Hematopoietic multipotent progenitor cell (in vitro differentiated cells): ENCODE results near the gene CGREF1. TPM values are rescaled to one million over a fixed set of nuclear protein-coding genes. Genes with fewer than 3 reads are reported as not detected.
A peak's percentile ranks its signal among the peaks of the same experiment; 100 is the strongest.
"Not testable (repeated sequence)": the region's sequence is repeated elsewhere in the genome, so short reads cannot be mapped to it uniquely, and the experiment has no call there.

Experiments used
- DNase-seq, 3 donors: peaks; one replicate each; pipeline ENCODE4 v3.0.0-alpha.2; 2011 to 2015; ENCODE audit warnings: low read depth in 2 of 3, low spot score in 2 of 3
- total RNA-seq: library from RNA; depleted of rRNA; stranded (reverse); fragments of >200 nt; gene quantifications from one replicate; pipeline ENCODE4 v1.2.3, GENCODE V29; 2012

CGREF1 gene
- total RNA-seq, 1 donor, result 9.2 TPM

DNA sequence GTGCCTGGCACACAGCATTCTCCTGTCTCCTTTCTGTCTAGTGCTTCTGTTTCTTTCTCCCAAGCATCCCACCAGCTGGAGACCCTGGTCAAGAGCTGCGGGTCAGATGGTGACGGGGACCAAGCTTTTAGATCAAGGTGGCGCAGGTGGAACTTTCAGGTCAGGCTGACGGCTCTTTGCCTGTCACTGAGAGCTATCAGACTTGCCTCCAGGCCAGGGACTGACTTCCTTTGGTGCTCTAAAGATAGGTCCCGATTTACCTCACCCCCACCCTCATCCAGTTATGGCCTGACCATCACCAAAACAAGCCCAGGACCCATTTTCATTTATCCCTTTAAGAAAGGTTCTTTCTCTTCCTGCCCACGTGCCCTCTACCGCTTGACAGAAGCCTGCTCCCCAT, 41.7 kb downstream of the CGREF1 start:
- DNase-seq, result no peak

DNA sequence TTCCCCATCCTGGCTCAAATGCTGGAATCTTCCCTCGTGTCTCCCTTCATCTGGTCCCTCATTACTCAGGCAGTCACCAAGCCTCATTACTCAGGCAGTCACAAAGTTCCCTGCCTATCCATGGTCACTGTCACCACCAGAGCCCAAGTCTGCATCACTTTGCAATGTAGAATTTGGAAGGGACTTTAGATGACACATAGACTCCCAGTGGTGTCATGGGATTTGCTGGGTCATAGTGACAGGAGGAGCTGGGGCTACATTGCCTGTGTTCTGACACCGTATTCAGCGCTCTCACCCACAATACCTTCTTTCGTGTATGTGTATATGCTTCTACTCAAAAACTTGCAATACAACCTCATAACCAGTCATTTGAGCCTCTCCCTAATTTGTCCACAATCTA, 42.6 kb downstream of the CGREF1 start:
- DNase-seq, result no peak

DNA sequence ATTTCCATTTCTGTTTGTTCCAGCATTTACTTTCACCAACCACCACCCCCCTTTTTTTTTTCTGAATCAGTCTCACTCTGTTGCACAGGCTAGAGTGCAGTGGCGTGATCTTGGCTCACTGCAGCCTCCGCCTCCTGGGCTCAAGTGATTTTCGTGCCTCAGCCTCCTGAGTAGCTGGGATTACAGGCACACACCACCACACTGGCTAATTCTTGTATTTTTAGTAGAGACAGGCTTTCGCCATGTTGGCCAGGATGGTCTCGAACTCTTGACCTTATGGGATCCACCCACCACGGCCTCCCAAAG, 43.4 kb downstream of the CGREF1 start:
- not testable (repeated sequence) for DNase-seq

DNA sequence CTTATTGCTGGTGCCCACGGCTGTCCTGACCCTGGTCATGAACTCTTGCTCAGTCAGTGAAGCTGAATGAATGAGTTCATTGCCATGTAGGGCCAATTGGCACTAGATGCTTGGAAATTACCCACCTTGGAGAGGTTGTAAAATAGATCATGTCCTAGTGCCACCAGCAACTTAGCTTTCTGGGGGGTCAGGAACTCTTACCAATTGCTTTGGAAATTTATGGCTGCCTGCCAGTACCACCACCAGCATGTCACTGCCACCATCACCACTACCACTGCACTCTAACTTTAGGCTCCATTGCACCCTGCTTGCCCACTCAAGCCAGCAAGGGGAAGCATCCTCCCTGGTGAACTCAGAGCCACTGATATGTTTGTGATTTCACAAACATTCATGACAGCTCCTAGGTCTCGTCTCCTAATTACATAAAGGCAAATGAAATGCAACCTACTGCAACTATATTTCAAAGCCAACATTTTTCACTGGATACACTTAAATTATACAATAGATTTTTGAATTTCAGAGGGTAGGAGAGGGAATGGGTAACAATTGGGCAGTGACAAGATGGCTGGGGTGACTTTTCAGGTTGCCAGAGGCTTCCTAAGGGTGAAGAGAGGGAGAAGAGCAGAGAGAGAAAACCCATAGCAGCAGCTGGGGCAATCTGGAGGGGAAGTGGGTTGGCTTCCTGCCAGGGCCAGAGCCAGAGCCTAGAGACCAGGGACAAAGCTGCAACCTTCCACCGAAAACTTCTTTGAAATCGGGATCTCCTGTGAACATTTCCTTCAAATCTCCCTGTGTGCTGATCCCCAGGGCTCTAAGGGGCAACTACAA, 44.0 kb downstream of the CGREF1 start:
- DNase-seq, result peak in 2 of 3 donors; percentile 76 to 88

DNA sequence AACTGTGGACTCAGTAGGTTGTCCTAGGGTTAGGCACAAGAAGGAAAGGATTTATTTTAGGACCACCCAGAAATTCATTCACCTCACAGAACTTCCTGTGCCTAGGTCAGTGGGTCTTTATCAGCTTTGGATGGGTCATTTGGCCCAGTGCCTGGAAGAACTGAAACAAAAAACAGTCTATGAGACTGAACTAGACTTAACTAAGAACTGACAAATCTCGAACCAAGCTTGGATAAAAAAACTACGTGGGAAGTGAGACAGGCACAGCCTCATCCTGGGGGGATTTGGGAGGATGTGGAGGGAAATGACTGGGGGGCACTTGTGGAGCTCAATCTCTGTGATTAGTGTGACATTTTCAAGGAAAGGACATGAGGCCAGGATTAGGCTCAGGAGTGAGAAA, 45.1 kb downstream of the CGREF1 start:
- DNase-seq, result no peak

DNA sequence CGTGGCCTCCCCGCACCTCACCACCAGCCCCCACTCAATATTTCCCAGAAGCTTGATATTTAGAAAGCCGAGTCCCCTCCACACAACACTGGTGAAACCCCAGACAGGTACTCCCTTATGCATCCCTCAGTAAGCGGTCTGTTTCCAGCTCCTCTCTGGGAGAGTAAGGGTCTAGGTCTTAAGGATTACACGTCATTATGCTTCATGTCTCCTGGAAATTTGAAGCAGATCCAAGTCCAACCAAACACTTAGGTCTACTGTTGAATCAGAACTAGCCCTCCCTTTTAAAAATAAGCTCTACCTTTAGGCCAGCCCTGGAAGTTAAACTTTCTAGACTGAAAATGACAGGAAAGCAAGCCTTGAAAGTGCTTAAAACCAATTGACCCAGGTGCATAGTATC, 46.0 kb downstream of the CGREF1 start:
- DNase-seq, result no peak

DNA sequence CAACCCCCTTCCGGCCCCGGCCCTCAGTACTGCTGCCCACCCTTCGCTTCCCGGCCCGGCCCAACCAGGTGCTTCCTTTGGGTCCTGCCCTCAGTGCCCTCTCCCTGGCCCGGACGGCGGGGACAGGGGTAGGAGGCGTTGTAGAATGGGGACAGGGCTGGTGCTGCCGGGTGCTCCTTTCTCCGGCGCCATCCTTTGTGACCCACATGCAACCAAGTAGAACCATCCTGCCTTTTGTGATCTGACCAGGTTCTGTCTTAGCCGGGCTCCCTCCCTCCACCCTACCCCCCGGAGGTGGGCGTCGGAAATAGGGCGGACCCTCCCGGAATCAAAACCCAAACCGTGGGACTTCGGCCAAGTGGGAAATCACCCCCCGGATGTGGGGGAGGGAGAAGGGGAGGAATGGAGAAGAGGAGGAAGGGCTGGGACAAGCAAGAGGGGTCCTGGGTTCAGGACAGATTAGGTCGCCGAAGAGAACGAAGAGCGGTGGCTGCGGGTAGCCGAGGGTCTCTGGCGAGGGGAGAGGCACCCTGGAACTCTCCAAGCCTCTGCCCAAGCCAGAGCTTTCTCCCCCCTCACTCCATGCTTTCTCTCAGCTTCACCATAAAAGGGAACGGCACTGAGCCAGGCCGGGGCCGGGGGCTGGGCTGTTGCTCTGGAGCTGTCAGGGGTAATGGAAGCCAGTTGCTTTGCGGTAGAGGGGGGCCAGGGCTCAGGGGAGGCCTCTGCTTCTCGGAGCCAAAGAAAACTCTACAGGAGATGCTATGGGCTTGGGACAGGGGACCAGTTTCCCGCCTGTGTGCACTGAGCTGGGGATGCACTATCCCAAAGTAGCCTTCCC, 46.7 kb downstream of the CGREF1 start:
- peak in 2 of 3 donors; percentile 41 to 68 for DNase-seq

DNA sequence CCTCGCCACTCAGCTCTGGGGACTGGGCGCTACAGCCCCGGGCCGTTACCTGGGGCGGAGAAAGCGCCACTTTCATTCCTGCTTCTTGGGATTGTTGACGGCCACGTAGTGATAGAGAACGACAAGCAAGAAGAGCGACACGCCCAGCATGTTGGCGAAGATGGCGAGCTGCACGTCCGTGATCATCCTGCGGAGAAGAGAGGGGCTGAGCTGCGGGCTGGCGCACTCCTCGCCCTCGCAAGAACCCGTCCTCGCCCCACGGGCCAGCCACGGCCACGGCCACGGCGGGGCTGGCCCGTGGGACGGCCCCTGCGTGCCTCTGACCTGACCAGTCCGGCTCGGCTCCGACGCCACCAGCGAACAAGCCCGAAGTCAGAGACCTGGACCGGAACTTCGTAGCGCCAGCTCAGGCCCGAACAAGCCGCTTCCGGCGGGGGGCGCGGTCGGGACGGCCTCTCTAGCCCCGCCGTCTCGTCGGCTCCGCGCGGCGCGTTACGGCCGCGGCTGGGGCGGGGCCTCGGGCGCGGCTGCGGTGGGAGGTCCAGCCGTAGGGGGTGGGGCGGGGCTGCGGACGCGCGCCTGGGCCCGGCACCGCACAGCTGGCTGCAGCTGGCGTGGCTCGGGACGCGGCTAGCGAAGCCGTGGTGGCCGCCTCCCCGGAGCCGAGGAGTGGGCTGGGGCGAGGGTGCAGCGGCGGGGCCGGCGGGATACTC, 47.5 kb downstream of the CGREF1 start, which contains the start of gene OST4:
OST4 (minus strand) TSS at position 378 of the 713 bp plus-strand sequence.
- peak; percentile 74 to 93 (median 90) for DNase-seq

DNA sequence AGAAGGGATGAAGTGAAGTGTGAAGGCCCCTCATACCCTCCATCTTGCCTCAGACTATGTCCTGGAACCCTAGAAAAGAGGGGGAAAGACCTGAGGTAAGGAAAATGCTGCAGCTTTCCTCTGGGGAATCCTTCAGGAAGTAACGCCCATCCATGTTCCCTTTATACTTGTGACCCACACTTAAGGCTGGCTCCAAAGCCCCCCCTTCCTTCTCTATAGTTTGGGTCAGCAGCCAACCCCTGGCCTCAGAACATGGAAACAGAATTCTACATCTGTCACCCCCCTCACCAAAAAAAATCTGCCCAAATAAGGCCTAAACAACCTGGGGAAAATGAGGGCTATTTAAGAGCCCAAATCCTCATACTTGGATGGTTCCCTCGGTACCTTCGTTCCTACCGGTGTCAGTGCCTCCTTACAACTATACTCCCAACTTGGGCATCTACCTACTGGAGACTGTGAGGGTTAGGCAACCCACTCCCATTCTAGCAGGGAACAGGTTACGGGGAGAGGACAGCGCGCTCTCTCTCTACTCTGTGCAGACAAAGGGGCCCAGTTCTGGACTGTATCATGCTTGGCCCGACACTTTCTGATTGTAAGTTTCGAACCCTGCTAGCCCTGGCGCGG, 48.2 kb downstream of the CGREF1 start:
- DNase-seq, result no peak

DNA sequence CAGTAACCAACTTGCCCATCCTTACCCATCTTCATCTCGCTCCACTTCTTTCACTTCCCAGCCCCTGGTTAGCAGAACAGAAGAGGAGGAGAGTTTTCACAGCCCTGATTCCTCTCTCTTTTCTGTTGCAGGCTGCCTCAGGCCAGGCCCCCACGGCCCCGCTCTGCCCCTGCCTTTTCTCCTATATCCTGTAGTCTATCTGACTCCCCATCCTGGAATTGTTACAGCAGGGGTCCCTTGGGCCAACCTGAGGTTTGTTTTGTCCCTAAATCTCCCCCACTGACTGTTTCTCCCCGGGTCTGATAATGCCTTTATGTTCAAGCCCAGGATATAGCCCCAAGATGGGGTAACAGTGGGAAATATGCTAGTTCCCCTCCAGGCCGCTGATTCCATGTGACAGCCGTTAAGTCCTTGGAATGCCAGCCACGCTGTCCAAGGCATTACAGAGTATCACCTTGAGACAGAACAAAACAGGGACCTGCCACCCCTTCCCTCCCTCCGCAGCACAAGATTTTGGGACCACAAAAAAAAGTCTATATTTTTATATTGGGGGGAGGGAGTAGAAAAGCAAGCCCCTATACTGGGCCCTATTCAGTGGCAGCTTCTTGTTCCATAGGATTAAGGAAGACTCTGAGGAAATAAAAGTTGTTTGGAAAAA, 48.8 kb downstream of the CGREF1 start:
- no peak for DNase-seq

DNA sequence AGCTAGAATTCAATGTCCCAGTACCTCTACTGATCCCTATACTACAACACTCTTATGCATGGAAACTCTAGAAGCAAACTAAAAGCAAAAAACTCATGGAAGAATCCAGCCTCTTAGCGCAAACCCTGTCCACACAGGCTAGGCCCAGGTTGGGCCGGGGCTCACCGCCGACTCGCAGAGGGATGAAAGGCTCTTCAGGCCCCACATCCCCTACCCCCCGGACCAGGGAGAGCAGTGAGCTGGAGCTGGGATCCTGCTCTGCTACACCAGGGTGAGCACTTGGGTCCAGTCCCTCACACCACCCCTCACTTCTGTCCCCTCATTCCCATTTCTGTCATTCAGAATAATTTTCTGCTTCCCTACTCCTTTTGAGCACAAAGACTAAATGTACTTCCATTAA, 49.5 kb downstream of the CGREF1 start:
- DNase-seq, result no peak

DNA sequence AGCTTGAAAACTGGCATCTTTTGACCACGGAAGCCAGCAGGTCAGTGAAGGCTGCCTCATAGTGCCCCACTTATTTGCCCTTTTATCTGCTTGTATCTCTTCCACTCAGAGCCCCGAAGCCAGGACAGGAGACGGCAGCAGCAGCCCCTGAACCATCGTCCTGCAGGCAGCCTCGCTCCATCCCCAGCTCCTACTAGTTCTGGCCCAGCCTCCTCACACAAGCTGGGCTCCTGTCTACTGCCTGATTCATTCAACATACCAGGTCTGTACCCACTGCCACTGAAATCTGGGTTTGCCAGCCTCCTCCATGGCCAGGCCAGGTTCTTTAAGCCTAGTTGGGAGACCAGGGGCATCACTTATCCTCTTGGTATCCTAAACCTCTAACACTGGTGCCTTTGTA, 51.5 kb downstream of the CGREF1 start:
- no peak for DNase-seq

DNA sequence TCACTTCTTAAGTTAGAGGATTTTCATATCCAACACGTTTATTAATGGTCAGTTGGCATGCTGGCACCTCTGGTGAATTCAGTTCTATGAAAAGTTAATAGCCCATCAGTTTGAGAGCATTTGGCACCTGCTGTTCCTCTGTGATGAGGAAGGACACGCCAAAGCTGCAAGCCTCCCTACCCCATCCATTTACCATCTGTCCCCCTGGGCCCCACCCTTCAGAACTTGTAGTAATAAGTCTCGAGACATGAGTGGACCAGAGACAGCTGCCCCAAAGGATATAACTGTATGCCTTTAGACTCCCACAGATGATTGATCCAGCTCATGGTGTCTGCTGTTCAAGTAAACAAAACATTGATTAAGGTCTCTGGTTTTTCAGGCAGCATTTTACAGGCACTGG, 53.8 kb downstream of the CGREF1 start:
- no peak for DNase-seq

DNA sequence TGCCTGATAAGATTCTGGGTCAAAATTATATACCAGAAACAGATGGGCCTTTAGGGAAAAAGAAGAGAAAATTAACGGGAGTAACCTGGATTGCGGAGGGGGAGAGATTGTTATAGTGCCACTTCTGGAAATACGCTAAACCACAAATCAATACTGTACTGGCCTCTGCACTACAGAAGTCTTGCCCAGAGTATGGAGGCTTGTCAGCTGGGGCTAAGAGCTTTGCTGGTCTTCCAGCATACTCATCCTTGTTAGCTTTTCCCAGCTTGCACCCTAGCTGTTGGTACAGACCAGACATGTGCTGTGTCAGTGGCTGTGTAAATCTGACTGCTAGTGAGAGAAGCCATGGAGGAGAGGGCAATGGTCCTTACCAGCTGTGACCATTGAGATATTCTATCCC, 58.6 kb downstream of the CGREF1 start:
- no peak for DNase-seq

DNA sequence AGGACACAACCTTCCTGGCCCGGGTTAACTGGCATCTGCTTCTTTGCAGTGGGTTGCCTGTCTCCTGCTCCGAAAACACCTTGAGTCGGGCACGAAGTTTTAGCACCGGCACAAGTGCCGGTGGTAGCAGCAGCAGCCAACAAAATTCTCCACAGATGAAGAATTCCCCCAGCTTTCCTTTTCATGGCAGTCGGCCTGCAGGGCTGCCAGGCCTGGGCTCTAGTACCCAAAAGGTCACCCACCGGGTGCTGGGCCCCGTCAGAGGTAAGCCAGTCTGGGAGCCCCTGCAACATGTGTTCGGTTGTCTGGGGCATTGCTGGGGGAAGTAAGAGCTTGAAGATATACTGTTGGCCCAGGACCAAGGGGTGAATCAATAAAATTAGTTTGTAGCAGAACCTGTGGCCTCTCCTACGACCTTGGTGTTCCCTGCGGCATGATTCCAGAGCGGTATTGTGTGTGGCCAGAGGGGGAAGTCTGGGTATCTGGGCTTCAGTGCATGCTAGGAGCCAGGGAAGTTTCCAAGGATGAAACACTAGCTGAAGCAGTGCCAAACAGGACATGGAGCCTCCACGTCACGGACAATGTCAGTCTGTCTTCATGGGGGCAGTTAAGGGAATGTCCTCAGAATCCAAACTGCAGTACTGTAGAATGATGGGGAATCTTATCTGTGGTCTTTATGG, 59.6 kb downstream of the CGREF1 start:
- DNase-seq, result no peak

DNA sequence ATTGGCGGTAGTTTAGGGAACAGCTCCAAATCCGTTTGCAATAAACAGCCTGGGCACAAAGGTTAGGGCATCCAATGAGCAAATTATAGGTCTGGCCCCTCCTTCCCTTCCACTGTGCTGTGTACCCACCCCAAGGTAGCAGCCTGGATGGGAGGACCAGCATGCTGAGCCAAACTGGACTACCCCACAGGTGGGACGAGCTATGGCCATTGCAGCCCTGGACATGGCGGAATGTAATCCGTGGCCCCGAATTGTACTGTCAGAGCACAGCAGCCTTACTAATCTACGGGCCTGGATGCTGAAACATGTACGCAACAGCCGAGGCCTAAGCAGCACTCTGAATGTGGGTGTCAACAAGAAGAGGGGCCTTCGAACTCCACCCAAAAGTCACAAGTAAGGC, 60.7 kb downstream of the CGREF1 start:
- no peak for DNase-seq

DNA sequence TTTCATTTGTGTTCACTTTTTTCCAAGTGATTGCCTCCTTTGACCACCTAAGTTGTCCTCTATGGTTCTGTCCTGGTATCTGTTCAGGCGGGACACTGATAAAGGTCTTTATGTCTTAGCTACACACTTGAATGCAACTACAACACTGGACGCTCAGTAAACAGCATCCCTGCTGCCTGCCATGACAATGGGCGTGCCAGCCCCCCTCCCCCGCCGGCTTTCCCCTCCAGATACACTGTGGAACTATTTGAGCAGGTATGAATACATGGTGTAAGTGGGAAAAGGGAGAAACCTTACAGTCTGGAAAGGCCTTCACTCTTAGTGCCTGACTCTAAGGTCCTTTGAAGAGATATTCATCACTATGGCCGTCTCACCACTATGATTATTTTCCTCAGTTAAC, 61.7 kb downstream of the CGREF1 start:
- DNase-seq, result no peak

DNA sequence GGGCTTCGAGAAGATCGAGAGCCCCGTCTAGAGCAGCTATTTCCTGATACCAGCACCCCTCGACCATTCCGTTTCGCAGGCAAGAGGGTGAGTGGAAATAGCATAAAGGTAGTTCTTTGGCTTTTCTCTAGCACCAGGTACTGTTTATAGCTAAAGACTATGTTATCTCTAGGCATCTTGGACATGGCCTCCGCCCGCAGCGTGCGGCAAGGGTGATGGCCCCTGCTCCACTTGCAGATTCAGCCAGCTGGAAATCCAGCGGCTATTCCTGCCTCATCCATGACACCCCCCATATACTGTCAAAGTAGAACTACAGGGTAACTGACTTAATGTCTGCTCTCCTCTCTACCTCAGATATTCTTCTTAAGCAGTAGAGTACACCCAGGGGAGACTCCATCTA, 64.2 kb downstream of the CGREF1 start:
- DNase-seq, result no peak

DNA sequence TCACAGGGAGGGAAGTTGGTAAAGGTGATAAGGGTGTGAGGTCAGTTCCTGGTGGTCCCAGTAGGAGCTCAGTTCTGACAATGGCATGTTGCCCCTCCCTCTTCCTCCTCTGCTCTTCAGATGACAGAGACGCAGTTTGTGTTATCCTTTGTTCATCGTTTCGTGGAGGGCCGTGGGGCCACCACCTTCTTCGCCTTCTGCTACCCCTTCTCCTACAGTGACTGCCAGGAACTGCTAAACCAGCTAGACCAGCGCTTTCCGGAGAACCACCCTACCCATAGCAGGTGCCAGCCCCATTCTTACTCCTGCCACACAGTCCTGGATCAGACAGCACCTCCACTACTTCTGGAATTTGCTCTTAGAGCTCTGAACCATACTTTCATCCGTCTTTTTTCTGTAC, 65.2 kb downstream of the CGREF1 start:
- DNase-seq, result no peak

DNA sequence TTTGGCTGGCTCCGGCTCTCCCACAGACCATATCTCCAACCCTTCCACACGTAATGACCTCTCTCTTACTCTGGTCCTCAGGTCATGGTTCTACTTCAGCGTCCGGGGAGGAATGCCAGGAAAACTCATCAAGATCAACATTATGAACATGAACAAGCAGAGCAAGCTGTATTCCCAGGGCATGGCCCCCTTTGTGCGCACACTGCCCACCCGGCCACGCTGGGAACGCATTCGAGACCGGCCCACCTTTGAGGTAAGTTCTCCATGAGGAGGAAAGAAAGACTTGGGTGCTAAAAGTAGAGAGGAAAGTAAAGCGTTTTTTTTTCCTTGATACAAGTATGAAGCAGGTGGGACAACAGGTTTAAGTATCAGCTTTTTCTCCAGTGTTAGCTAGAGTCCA, 65.6 kb downstream of the CGREF1 start:
- no peak for DNase-seq
